NAMALWA (cell line): ENCODE data around the gene FSIP1.
A peak's percentile ranks its signal among the peaks of the same experiment; 100 is the strongest.

ENCODE experiments used
- DNase-seq: peaks from one replicate; pipeline ENCODE4 v3.0.0-alpha.2; 2015; ENCODE audit warnings: low spot score

FSIP1 gene

DNA sequence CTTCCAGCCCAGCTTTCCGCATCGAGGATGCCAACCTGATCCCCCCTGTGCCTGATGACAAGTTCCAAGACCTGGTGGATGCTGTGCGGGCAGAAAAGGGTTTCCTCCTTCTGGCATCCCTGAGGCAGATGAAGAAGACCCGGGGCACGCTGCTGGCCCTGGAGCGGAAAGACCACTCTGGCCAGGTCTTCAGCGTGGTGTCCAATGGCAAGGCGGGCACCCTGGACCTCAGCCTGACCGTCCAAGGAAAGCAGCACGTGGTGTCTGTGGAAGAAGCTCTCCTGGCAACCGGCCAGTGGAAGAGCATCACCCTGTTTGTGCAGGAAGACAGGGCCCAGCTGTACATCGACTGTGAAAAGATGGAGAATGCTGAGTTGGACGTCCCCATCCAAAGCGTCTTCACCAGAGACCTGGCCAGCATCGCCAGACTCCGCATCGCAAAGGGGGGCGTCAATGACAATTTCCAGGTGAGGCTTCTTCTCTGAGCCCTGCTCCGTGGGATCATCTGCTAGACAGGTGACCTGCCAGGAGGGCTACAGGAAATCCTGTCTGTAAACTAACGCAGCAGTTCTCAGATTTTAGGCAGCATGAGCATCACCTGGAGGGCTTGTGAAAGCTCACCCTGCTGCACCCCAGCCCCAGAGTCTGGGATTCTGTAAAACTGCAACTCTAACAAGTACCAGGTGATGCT, 200.2 kb downstream of the FSIP1 start:
- no peak for DNase-seq

DNA sequence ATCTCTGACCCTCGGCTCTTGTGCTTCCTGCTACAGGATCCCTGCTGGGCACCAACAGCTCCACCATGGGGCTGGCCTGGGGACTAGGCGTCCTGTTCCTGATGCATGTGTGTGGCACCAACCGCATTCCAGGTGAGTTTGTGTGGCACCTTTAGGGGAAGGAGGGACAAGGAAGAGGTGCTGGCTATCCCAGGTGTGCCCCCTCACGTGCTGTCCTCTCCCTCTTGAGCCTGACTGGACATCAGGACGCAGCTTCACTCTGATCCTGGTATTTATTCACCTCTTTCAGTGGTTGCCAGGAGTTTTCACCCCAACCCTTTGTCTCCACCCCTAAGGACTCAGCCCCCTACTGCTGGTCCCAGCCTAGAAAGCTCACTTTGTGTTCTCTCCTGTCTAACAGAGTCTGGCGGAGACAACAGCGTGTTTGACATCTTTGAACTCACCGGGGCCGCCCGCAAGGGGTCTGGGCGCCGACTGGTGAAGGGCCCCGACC, 200.8 kb downstream of the FSIP1 start:
- no peak for DNase-seq

DNA sequence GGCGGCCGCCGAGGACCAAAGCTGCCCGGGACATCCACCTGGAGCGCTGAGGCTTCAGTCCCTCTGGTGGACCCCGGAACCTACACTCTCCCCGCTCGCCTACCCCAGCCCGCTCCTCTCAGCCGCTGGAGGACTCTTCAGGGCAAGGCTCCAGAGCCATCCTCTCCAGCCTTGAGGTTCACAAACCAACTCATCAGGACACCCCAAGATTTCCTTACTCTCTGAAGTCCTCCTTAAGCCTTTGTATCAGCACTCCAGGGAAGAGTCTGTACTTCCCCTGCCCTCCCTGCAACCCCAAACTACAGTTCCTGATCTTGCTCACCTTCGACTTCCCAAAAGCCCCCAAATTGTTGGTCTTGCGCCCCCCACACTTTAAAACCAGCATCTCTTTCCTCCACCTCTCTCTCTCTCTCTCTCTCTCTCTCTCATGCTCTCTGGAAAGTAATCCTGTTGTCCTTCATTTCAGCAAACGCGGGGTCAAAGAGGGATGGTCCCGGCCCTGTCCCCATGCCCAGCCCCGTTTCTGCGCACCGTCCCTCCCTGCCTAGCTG, 201.3 kb downstream of the FSIP1 start:
- no peak for DNase-seq

DNA sequence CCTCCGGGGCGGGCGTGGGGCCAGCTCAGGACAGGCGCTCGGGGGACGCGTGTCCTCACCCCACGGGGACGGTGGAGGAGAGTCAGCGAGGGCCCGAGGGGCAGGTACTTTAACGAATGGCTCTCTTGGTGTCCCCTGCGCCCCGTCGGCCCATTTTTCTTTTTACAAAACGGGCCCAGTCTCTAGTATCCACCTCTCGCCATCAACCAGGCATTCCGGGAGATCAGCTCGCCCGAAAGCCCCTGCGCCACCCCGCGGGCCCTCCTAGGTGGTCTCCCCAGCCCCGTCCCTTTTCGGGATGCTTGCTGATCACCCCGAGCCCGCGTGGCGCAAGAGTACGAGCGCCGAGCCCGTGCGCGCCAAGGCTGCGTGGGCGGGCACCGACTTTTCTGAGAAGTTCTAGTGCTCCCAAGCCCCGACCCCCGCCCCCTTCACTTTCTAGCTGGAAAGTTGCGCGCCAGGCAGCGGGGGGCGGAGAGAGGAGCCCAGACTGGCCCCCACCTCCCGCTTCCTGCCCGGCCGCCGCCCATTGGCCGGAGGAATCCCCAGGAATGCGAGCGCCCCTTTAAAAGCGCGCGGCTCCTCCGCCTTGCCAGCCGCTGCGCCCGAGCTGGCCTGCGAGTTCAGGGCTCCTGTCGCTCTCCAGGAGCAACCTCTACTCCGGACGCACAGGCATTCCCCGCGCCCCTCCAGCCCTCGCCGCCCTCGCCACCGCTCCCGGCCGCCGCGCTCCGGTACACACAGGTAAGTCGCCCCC, 202.0 kb downstream of the FSIP1 start, which contains the start of gene THBS1:
TSS of gene THBS1 (plus strand) at position 595 of the 757 bp plus-strand sequence. CDS start 779 bp downstream, outside the sequence.
- no peak for DNase-seq

DNA sequence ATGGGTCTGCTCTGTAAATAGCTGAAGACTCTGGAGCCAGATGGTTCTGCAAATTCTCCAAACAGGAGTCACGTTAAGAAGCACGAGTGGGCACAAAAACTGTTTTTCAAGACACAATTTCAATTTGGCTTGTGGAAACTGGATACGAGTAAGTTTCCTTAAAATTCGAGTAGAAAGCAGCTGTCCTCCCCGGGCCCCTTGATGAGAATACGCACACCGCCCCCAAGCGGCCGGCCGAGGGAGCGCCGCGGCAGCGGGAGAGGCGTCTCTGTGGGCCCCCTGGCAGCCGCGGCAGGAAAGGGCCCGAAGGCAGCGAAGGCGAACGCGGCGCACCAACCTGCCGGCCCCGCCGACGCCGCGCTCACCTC, 202.5 kb downstream of the FSIP1 start:
- peak; percentile 69 for DNase-seq

DNA sequence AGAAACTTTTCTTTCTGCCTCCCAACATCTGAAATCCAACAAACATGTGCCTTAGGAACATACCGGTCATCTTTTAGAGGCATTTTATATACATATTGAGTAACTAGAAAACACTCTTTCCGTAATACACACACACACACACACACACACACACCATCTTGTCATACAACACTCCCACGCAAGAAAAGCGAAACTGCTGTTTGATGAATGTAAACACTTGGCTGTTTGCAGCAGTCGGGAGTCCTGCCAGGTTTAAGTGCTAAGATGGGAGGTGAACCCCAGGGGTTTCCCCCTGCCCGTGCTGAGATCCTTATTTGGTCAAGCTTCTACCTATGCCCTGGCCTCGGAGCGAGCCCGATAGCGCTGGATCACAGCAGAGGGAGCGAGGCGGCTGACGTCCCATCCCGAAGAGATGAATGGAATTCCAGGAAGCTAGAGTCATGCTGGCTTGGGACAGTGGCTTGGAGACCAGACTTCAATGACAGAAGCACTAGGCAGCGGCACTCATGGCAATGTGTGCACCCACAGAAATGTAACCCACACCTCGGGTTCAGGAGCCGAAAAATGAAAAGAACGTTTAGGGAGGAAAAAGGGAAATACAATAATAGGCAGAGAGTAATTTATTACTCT, 203.0 kb downstream of the FSIP1 start:
- DNase-seq, result no peak

DNA sequence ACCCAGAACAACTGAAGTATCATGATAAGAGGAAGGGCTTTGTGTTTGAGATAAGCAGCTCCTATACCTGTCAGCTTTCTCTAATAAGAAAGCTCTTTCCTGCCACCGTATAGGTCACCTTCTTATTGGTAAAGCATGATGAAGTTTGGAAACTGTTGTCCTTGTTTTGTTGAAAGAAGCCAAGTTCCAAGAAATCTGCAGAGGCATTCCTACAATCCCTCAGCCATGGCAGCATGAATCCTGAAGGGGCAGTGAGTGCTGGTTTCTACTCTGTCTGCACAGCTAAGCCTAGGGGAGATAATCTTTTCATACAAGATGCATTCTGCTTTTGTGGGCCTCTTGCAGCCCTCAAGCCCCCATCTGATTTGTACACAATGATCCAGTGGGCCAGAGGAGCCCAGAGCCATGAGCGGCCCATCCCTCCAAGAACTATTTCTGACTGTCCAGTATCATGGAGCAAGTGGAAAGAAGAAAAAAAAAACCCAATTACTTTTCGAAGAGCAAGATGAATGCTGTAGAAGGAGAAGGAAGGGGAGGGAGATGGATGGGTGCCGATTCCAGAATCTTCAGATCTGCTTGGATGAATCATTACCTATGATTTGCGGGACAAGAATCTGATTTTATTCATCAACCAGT, 203.7 kb downstream of the FSIP1 start:
- DNase-seq, result no peak

DNA sequence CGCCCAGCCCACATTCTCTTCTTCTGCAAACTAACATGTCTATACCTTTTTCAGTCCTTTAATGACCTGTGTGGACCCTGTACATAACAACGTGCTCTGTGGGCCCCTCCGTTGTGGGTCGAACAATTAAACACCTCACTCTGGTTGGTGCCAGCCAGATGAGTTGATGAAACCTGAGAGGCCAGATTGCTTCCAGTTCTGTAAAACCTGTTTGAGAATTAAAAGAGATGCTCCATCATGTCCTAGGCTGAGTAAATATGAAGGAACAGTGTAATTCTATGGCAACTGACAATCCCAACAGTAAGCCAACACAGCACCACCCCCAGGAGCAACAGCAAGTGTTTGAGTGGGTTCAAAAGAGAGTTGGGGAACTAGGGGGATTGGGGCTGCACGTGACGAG, 207.5 kb downstream of the FSIP1 start:
- DNase-seq, result no peak

DNA sequence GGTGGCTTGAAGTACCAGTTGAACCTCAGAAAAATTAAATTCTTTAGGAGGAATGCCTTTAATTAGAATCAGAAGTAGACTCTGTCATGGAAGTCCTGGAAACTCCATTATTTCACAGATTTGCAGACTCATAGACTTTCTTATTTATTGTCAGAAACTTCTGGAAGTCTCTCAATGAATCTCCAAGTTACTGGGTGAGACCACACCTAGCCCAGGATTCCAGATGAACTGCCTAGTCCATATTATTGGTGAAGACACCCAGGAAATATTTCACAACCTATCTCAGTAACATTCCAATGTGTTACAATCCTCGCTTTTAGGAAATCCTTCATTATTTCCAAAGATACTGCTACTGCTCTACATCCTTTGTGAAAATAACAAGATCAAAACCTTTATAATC, 208.2 kb downstream of the FSIP1 start:
- DNase-seq, result no peak

DNA sequence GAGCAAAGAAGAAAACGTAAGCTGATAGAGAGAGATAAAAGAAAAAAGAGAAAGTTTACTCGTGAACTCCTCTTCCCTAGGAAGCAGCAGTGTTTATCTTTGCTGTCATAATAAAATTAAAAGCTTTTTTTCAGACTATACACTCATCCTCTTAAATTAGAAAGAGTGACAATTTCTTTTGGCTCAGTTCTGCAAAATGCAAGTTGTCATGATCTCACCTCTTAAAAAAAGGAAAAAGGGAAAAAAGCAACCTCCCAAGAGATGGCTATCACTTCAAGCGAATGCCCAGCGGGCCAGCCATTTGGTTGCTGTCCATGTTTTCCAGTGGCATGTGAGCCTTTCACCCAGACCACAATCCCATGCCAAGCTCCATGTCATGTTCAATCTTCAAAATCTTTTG, 208.8 kb downstream of the FSIP1 start:
- DNase-seq, result no peak

DNA sequence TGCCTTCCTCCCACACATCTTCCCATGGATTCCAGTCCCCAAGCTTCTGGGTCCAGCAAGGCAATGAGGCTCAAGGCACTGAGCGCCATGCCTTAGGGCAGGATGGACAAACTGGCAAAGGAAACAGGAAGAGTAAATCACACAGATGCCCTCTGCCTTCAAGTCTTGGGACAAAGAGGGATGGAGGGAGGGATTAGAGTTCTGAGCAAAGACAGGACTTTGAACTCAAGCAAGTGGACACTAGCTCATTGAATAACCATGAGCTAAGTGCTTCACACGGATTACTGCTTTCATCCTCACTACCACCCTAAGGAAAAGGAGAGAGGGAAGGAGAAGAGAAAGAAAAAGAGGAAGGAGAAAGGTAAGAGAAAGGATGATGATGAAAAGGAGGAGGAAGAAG, 209.4 kb downstream of the FSIP1 start:
- no peak for DNase-seq

DNA sequence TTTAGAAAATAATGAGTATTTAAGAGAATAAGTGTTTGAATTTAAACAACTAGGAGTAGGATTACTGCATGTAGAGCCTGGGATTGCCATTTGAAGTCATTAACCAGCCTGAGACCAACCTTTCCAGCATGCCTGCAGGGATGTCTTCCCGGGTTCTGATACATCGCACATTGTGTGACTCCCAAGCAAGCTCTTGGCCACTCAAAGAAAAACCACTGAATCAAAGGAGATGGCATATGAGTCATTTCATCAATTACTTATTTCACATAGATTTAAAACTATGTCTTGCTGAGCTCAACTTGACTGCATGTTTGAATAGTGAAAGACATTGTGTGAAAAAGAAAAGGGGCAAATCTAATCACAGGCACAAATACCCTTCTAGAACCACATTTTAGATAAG, 216.8 kb downstream of the FSIP1 start:
- no peak for DNase-seq

DNA sequence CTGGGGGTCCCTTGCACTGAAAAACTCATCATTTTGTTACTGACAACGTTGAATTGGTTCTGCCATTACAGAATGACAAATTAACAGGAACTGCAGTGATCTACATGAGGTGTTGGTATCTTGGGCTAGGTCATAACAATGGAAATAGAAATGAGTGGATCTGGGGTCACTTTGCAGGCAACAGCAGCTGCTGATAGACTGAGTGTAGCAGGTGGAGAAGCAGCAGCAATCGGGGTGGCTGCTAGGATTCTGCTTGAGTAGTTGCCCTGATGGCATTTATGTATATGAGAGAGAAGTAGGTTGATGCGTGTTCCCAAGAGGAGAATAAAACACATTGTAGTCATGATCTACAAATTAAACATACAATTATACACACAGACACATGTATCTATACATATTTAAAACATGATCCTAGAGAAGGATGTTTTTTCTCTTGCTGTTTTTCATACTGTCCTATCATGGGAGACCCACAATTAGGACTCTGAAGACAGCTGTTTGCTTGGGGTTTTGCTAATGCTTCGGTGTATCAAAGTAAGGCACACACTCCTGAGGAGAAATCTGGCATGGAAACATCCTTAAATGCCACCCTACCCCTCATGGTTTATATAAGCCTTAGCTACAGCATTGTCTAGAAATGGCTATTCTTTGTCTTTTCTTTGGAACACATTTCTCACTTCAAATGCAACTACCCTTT, 217.5 kb downstream of the FSIP1 start:
- no peak for DNase-seq

DNA sequence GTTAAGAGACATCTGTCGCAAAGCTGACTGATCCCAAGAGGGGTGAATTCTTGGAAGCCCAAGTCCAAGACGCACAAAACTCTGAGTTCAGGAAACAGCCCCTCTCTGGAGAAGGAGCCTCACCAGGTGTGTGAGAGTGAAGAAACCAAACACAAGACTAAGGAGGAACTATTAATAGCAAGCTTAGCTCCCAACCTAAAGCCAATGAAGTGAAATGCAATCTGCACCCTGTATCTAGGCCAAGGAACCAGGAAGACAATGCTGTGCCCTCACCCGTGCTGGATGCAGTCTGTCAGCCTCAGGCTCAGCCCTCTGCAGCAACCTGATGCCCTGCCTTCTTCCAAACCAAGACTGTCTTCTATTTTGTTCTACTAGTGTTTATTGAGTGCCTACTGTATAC, 224.2 kb downstream of the FSIP1 start:
- DNase-seq, result no peak

DNA sequence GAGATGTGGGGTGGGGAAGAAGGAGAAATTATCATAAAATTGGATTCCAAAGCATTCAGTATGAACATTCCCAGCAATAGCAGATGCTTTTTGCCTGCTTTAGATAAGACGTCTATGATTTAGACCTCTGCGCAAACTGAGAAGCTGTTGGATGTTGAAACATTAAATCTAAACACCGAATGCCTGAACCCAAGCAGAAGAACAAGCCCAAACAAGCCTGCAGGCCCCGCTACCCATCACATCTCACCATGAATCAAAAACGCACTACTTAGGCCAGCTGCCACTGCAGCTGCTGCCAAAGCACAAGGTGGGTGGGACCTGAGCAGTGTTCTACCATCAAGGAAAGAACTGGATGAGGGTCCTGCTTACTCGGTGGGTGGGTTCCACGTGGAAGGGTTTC, 226.2 kb downstream of the FSIP1 start:
- no peak for DNase-seq

DNA sequence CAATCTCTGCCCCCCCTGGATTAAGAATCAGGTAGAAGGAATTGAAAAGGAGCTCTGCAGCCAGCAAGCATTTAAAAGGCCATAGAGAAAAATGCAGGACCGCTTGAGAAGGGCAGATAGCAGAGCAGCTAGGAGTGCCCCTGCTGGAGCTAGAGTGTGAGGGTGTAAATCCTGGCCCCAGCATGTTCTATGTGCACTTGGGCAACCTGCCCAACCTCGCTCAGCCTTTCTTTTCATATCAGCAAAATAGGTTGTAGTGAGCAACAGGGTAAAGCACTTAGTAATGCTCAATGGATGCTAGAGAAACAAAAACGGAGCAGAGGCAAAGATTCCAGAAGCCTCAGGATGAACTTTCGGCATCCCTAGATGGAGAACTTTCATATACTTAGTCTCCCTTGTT, 226.8 kb downstream of the FSIP1 start:
- no peak for DNase-seq

DNA sequence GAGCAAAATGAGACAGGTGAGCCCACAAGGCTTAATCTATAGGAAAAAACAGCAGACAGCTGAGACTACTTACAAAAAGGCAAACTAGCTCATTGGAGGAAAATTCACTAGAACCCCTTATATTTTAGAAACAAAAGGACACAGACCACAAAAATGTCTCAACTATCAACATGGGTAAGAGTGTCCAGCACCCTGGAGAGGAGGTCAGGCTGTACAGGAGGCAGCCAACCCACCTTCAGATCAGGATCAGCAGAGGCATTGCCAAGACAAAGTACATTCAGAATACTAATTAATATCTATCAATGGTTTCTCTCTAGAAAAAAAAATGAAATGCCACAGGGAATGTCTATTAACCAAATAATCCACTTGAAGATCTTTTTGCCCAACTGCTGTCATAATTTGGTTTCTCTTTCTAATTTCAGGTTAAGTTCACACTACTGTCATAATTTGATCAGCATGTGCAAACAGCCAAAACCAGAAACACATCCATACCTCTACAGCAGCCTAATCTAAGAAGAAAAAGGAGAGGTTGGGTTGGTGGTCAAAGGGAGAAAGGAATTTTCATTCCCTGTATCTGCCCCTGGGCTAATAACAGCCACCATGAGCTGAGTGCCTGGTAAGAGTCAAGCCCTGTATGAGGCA, 227.8 kb downstream of the FSIP1 start:
- DNase-seq, result no peak

DNA sequence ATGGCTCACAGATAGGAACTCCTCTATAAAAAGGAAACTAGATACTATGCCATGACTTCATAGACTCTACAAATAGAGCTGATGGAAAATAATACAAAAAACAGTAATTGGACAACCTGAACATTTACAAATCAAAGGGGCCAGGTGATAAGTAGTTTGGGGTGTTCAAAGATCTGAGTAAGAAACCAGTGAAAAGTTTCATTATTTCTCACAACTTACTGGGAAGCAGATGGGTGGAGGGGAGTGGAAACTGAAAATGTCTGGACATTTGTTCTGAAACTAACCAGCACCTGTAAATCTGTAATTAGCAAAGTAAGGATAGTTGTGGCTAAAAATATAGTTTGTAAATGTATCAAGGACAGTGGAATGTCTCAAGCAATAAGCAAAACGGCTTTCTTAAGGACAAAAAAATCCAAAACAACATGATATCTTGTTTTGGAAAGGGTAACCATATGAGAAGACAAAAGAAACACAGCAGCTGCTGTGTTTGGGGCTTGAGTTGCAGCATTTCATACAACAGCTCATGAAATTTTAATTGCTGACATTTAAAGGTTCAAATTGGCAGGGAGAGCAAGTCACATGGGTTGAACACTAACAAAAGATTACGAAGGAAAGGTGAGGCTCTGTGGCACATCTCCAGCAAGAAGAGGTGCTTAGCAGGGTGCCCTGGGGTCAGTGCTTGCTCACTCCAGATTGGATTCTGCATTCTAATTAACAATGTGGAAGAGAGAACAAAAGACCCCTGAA, 228.5 kb downstream of the FSIP1 start:
- DNase-seq, result no peak

DNA sequence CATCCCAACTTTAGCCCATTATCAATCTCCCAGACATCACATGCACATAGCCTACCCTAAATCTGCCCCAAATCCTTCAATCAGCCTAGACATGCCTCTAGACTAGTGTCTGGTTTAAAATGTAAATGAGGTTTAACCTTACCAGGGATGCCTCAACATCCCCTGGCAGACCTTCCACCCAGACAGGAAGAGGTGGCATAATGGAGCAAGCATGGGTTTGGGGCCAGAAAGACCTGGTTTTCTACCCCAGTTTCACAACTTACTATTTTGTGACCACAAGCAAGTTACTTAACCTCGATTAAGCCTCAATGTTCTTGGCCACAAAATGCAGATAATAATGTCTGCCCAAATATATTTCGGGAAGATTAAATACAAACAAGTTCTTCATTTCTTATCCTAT, 230.1 kb downstream of the FSIP1 start:
- DNase-seq, result no peak

DNA sequence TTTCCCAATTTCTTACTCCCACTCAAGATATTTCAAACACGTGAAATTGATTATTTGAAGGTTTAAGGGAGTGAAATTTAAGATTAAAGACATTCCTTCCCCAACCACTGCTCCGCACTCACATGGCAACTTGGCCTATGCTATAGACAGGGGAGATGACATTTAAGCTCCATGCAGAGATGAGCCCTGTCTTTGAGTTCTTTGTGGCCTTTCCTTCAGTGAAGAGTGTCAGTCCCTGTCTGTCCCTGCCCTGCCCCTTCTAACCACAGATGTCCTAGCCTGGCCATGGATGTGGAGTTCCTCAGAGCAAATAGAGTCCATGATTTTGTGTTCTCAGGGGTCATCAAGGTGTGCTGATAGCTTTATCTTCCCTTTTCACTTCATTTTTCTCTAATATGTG, 231.2 kb downstream of the FSIP1 start:
- DNase-seq, result no peak
